GM18951 (cell line): ENCODE results near the gene SSH2.

Experiments
- POLR2A ChIP-seq: IDR thresholded peaks from 4 replicates; pipeline ENCODE4 v1.6.1; 2011; ENCODE audit warnings: mild to moderate bottlenecking; ENCODE audit not compliant: insufficient read length, insufficient read depth; ENCODE audit errors: extremely low read depth
- in situ Hi-C: fragments of 300-500 bp; cut with MboI; formaldehyde crosslinking; loops from one replicate; pipeline ENCODE4 v1.12.0; 2022; ENCODE audit warnings: low sequenced_read_pairs, mixed read lengths, inconsistent platforms; ENCODE audit not compliant: unreplicated experiment

The SSH2 gene

GRCh38 chr17:29620779-29621500, 309.1 kb downstream of the SSH2 start:
- no peak for TF ChIP-seq POLR2A

GRCh38 chr17:29620271-29620670, 309.8 kb downstream of the SSH2 start:
- TF ChIP-seq POLR2A, result no peak
- in situ Hi-C loops, result no loop called here

More at GRCh38 chr17:29620779-29621500, 309.1 kb downstream of the SSH2 start:
- in situ Hi-C loops, result no loop called here

DNA sequence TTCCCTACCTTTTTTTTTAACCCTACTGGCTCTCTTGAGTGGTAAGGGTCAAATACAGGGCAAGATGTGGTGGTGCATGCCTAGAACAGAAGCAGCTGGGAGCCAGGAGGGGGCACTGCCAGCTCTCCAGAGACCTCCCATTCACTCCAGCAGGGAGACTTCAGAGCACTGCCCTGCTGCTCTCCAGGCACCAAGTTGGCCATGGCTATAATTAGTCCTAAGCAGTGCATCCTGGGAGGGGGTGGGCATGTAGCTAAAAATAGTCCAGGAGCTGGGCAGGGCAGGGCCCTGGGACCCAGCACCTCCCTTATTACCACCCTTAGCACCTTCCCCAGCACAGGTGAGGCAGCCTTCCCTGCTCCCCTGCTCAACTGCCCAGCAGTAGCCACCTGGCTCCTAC, 310.8 kb downstream of the SSH2 start:
- in situ Hi-C loops, result no loop called here
- no peak for TF ChIP-seq POLR2A

GRCh38 chr17:29618272-29619065, 311.6 kb downstream of the SSH2 start:
- in situ Hi-C loops, result no loop called here
- no peak for TF ChIP-seq POLR2A

- in situ Hi-C loops, result no loop called here
- peak; percentile 29 for TF ChIP-seq POLR2A
These were observed 312.4 kb downstream of the SSH2 start for GRCh38 chr17:29617481-29618271.

DNA sequence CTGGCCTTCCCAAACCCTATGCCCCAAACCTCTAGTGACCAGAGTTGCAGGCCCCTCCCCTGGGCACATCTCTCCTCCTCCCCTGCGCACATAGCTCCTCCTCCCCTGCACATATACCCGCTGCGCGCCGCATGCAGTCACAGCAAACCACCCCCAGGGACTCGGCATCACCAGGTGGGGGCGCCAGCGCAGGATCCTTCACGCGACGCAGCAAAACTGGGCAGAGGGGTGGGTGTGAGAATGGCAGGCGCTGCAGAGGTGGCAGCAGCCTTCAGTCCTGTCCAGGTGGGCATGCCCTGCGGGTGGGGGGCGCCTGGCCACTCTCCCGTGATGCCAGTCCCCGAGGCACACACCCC, 312.9 kb downstream of the SSH2 start:
- in situ Hi-C loops, result no loop called here
- TF ChIP-seq POLR2A, result peak; percentile 44

DNA sequence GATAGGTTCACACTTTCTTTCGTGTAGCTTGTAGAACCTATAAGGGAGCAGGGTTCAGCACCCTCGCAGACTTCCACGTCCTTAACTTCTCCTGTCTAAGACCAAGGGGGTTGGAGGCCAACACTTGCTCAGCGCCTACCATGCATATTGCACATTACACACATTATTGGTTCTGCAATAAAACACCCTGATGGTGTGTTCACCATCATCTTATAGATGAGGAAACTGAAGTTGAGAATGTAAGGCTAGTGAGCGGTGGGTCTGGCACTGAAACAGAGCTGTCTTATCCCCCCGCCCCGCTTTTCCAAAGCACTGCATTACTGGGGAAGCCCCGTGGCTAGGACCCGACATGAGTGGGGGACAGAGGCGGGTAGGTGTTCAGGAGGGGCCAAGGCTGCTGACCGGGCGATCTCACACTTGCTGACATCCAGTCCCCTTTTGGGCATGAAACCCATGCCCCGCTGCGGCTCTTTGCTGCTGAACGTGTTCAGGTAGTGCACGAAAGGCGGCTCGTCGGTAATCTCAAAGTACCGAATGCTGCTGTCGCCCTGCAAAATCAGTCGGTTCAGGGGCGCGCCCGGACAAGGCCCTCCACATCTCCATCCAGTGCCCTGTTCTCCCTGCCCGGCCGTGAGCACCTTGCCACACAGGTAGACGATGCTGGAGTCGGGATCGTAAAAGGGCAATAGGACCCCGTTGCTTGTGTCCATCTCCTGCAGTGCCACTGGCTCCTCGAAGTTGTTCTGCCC, 313.6 kb downstream of the SSH2 start:
- in situ Hi-C loops, result no loop called here

DNA sequence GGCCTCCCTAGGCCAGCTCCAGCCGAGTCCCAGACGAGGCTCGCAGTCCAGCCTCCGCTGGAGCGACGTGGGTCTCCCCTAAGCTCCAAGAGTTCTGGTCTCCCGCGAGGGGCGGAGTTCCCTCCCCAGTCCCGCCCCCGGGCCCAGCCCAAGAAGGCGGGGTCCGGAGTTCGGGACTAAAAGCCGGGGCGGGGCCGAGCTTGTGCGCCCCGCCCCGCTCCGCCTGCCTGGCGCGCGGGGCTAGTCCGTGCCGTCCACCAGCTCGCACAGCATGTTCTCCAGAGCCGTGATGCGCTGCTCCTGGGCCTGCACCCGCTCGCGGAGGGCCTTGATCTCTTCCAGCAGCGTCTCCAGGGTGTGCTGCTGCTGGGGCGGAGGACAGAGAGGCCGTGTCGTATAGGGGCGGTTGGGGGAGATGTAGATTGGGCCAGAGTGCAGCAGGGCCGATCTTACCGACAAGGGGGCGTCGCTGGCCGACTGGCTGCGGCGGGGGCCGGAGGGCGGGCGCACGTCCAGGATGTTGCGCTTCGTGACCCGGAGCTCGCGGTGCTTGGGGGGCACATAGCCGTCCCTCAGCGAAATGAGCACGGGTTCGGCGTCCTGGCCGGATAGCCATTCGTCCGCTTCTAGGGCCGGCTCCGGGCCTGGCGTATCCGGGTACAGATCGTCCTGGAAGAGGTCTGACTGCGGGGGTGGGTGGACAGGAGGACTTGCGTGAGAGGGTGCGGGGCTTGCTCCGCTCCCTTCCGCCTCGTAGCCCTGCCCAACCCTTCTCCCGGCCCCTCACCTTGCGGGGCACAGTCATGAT, 314.3 kb downstream of the SSH2 start:
- TF ChIP-seq POLR2A, result no peak
- in situ Hi-C loops, result no loop called here

More for the DNA sequence above, 313.6 kb downstream of the SSH2 start:
- TF ChIP-seq POLR2A, result no peak

DNA sequence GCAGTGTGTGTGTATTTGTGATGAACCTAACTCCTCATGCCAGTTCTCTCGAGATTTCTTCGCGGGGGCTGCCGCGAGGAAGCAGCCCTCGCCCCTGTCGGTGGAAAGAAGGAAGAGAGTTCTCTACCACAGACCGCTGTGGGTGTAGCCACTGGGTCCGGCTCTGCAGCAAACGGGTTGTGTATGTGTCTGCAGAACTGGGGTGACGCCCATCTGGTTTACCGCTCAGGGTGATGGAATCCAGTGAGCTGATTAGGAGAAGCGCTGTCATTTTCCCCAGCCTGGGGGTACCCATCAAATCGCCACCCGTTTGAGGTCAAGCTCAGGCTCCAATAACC, 315.0 kb downstream of the SSH2 start:
- TF ChIP-seq POLR2A, result no peak
- in situ Hi-C loops, result no loop called here

- TF ChIP-seq POLR2A, result no peak
- in situ Hi-C loops, result no loop called here
These were observed 315.5 kb downstream of the SSH2 start for GRCh38 chr17:29614349-29615047.

DNA sequence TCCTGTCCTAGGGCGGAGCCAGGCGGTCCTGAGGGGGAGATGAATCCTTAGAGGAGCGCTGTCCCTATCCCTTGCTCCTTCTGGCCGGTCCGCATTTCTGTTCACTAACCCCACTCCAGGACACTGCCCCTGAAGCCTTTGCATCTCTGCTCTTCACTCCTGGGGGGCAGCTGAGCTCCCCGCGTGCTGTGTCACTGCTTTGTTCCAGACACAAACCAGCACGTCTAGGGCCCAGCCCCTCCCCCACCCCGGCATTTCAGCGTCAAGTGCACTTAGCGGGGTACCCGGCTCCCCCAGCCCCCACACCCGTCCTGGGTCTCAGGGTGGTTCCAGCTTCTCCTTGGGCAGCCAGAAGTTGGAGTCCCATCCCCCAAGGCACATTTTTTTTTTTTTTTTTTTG, 316.2 kb downstream of the SSH2 start:
- in situ Hi-C loops, result no loop called here

More for the DNA sequence above, 316.2 kb downstream of the SSH2 start:
- no peak for TF ChIP-seq POLR2A
